Measurements from ENCODE around the gene SLC25A40.

SLC25A40 gene

GRCh38 chr7:87850836-87851593 is 25.1 kb downstream of the SLC25A40 start:
- TF ChIP-seq, protein P1, sequence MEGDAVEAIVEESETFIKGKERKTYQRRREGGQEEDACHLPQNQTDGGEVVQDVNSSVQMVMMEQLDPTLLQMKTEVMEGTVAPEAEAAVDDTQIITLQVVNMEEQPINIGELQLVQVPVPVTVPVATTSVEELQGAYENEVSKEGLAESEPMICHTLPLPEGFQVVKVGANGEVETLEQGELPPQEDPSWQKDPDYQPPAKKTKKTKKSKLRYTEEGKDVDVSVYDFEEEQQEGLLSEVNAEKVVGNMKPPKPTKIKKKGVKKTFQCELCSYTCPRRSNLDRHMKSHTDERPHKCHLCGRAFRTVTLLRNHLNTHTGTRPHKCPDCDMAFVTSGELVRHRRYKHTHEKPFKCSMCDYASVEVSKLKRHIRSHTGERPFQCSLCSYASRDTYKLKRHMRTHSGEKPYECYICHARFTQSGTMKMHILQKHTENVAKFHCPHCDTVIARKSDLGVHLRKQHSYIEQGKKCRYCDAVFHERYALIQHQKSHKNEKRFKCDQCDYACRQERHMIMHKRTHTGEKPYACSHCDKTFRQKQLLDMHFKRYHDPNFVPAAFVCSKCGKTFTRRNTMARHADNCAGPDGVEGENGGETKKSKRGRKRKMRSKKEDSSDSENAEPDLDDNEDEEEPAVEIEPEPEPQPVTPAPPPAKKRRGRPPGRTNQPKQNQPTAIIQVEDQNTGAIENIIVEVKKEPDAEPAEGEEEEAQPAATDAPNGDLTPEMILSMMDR (IDR thresholded peaks at IDR 0.05): no peak

DNA sequence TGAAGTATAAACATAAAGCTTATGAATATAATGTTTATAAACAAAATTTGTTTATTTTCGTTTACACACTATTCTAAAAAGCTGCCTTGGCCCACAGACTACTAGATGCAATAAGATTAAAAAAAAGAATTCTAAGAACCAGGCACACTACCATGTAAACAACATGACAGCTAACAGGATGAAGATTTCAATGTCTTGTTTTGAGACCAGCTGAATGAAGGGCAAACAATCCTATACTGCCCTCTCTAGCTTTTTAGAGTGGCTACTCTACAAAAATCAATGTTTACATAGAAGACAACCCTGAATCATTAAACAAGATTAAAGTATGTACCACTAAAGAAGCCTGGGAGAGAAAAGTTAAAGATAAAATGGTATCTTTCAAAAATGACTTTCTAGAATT is 38.6 kb downstream of the SLC25A40 start:
- TF ChIP-seq, protein P1 (IDR thresholded peaks at IDR 0.05): no peak

GRCh38 chr7:87833130-87833529 is 43.0 kb downstream of the SLC25A40 start:
- TF ChIP-seq, protein P1 (IDR thresholded peaks at IDR 0.05): no peak

GRCh38 chr7:87831097-87831496 is 45.1 kb downstream of the SLC25A40 start:
- TF ChIP-seq, protein P1 (IDR thresholded peaks at IDR 0.05): no peak

GRCh38 chr7:87818336-87818735 is 57.8 kb downstream of the SLC25A40 start:
- TF ChIP-seq, protein P1 (IDR thresholded peaks at IDR 0.05): no peak

- TF ChIP-seq, protein P1 (IDR thresholded peaks at IDR 0.05): no peak
These were observed 59.8 kb downstream of the SLC25A40 start for GRCh38 chr7:87816389-87816788.

DNA sequence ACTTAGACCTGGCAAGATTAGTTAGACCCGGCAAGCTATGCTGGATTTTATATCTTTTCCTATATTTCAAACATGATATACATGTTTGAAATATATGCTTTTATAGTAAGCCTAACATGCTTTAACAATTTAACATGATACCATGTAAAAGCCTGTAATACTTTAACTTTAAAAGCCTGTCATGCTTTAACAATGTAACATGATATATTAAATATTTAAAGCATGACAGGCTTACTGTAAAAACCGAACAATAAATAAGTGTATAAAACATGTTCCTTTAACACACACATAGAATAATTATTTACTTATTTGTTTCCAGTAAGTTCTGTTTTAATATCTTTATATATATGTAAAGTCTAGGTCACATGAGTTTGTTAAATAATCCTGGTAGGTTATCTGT is 65.4 kb downstream of the SLC25A40 start:
- TF ChIP-seq, protein P1 (IDR thresholded peaks at IDR 0.05): no peak

DNA sequence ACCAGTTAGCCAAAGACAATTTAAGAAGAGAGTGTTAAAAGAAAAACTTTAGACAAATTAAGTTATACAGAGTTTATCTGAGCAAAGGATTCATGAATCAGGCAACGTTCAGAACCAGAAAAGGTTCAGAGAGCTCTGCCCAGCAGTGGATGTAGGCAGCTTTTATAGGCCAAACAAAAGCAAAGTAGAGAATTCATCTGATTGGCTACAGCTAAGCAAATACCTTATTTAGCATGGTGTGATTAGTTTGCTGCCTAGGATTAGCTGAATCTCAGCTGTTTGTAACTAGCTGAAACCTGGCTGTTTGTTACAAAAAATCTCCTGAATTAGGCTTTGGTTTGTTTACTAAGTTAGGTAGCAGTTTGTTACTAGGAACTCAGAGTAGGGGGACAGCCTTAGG is 66.0 kb downstream of the SLC25A40 start:
- TF ChIP-seq, protein P1 (IDR thresholded peaks at IDR 0.05): no peak
